GM19240 (cell line): Measurements from ENCODE around the gene TMEM61.
A peak's percentile ranks its signal among the peaks of the same experiment; 100 is the strongest.
"Not testable (repeated sequence)": the region's sequence is repeated elsewhere in the genome, so short reads cannot be mapped to it uniquely, and the experiment has no call there.

Experiments
- DNase-seq: peaks from one replicate; pipeline ENCODE4 v3.0.0; 2011; ENCODE audit warnings: low spot score; ENCODE audit not compliant: insufficient read length

Gene TMEM61

GRCh38 chr1:54980528-54981241, at the start of gene TMEM61:
Gene TMEM61, plus strand, starts transcription at chr1:54980628. Its CDS starts 438 bp downstream, at chr1:54981066.
- no peak for DNase-seq

DNA sequence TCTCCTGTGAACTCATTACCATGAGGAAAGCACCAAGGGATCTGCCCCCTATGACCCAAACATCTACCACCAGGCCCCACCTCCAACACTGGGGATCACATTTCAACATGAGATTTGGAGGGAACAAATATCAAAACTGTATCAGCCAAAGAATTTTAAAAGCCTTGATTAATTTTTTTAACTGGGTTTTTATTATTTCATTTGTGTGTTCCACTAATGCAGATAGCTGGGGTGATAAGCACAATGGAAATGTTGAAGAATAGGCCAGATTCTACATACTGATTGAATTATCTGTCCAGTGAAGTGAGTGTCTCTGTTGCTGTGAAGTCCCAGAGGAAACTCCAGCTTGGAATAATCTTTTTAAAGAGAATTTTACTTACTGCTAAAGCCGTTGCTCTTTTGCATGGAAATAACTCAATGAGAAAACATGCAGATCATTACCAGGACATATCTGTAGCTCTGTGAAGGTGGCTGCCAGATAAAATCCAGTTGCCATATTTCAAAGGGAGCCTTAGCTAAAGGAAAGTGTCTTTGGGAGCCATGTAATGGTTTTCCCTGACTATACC, 49.1 kb upstream of the TMEM61 start:
- no peak for DNase-seq

GRCh38 chr1:54934081-54934480, 46.3 kb upstream of the TMEM61 start:
- DNase-seq, result not testable (repeated sequence)

DNA sequence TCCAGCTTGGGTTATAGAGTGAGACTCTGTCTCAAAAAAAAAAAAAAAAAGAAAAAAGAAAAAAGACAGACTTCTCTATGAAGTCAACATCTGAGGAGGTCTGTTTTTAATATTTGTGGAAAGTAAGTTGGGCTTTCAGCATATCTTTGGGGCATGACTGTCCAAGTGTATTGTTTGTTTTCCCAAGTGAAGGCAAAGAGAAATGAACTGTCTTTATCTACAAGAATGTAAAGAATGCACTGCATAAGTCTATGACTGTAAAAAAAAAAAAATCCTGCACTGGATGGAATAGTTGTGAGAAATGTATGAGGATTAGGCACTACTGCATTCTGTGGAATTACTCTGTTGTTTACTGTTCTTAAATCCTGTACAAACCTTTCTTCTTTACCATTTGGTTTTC, 45.6 kb upstream of the TMEM61 start:
- DNase-seq, result no peak

- DNase-seq, result no peak
These were observed 43.6 kb upstream of the TMEM61 start for GRCh38 chr1:54936791-54937190.

DNA sequence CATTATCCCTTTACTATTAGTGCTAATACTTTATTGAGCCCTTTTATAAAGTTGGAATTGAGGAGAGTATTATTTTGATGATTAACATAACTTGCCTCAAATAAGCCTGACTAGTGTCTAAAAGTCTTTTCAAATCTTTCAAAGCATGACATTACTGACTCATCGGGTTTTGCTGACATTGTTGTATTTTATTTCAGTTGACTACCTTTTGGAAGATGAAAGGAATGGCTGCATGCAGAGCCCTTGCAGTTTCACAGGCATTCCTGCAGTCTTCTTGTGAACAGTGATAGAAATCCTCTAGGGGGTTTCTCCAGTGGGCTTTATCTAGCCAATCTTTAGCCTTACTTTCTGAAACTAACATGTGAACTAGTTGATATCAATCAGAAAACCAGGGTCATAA, 43.0 kb upstream of the TMEM61 start:
- no peak for DNase-seq

DNA sequence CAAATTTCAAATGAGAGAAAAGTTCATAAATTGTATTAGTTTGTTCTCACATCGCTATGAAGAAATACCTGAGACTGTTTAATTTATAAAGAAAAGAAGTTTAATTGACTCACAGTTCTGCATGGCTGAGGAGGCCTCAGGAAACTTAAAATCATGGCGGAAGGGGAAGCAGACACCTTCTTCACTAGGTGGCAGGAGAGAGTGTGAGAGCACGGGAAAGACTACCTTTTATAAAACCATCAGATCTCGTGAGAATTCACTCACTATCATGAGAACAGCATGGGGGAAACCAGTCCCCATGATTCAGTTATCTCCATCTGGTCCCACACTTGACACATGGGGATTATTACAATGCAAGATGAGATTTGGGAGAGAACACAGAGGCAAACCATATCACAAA, 41.5 kb upstream of the TMEM61 start:
- not testable (repeated sequence) for DNase-seq

- DNase-seq, result no peak
These were observed 40.4 kb upstream of the TMEM61 start for GRCh38 chr1:54940042-54940441.

DNA sequence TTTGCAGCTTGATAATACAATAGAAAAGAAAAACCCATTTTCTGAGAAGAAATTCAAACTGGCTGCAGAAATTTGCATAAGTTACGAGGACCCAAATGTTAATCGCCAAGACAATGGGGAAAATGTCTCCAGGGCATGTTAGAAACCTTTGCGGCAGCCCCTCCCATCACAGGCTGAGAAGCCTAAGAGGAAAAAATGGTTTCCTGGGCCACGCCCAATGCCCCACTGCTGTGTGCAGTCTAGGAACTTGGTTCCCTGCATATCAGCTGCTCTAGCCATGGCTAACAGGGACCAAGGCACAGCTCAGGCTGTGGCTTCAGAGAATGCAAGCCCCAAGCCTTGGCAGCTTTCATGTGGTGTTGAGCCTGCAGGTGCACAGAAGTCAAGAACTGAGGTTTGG, 37.5 kb upstream of the TMEM61 start:
- no peak for DNase-seq

DNA sequence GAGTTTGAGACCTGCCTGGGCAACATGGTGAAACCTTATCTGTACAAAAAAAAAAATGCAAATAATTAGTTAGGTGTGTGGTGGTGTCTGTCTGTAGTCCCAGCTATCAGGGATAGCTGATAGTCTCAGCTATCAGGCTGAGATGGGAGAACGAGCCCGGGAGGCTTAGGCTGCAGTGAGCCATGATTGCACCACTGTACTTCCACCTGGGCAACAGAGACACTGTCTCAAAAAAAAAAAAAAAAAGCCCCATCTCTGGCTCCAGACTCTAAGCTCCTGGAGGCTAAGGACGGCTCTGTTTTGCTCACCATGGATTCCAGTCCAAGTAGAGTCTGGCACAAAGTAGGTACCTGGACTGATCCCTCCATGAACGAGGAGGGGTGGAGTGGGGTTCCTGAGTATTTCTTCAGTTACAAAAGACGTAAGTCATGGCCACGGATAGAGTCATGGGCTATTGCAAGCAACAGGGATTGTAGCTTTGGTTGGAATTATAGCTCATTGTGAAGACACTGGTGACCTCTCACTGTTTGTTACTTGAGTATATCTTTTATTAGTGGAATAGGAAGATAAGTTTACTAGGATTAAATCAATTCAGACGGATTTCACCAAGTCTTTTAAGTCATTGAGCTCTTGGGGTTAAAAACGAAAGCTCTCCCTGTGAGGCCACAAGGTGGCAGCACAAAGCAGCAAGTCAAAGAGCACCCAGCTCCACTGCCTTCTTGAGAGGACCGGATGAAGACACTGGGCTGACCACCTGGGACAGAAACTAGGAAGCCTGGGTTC, 35.6 kb upstream of the TMEM61 start:
- DNase-seq, result peak; percentile 57

GRCh38 chr1:54945393-54945936, 35.0 kb upstream of the TMEM61 start:
- DNase-seq, result no peak

- no peak for DNase-seq
These were observed 32.9 kb upstream of the TMEM61 start for GRCh38 chr1:54947540-54947939.

DNA sequence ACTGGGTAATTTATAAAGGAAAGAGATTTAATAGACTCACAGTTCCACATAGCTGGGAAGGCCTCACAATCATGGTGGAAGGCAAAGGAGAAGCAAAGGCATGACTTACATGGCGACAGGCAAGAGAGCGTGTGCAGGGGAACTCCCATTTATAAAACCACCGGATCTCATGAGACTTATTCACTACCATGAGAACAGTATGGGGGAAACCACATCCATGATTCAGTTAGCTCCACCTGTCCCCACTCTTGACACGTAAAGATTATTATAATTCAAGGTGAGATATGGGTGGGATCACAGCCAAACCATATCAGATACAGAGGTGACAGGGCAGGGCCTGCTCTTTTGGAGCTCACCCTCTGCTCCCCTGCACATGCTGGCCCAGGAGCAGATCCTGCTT, 31.4 kb upstream of the TMEM61 start:
- no peak for DNase-seq

DNA sequence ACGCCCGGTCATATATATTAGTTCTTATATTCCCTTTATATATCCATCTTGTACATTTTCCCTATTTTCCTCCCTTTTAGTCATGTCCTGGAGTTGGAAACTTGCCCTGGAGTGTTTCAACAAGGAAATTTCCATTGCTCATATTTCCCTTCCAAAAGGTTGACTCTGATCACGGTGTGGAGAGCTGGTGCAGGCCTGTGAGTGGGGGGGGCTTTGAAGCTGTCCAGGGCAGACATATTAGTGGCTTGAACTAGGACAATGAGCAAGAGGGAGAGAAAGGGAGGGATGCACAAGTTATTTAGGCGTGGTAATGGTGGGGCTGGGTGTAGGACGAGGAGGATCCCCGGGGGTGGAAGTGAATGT, 30.4 kb upstream of the TMEM61 start:
- no peak for DNase-seq

DNA sequence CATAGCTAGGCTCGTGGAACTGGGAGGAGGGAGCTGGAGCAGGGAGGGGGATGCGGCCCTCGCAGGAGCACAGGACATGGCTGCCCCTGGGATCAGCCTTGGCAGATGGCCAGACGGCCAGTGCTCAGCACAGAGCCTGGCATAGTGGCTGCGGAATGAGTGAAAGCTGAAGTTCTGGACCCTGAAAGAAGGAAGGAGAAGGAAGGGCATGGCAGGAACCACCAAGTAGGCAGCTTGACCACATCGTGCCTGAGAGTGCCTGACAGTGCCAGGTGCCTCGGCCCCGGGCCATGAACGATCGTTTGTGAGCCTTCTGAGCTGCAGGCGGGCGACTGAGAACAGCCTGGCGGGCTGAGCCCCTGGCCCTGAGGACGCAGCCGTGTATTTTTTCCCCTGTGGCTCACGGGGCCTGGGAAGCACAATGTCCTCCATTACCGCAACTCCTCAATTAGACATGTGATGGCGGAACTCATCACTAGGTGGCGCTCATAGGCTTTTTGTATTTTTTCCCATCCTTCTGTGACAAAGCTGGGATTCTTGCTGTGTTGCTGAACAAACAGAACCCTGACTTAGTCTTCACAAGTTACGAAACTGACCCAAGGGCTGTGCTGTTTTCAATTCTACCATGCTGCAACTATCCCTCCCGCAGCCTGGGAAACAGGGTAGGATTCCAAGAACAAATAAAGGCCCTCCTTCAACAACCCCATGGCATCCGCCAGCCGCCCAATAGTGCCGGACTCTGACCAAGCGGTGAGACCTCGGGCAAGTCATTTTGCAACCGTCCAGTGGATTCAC, 29.9 kb upstream of the TMEM61 start:
- peak; percentile 14 for DNase-seq

DNA sequence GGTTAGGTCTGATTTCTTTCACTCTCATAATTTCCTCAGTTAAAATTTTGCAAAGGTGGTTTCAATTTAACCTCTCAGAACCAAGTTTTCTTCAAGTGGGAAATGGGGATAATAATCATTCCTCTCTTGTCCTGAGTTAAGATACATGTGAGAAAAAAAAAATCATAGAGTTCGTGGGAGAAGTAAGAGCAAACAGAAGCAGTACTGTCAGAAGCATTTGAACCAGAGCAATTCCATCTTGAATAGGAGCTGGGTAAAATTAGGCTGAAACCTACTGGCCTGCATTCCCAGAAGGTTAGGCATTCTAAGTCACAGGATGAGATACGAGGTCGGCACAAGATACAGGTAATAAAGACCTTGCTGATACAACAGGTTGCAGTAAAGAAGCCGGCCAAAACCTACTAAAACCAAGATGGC, 28.6 kb upstream of the TMEM61 start:
- DNase-seq, result no peak

DNA sequence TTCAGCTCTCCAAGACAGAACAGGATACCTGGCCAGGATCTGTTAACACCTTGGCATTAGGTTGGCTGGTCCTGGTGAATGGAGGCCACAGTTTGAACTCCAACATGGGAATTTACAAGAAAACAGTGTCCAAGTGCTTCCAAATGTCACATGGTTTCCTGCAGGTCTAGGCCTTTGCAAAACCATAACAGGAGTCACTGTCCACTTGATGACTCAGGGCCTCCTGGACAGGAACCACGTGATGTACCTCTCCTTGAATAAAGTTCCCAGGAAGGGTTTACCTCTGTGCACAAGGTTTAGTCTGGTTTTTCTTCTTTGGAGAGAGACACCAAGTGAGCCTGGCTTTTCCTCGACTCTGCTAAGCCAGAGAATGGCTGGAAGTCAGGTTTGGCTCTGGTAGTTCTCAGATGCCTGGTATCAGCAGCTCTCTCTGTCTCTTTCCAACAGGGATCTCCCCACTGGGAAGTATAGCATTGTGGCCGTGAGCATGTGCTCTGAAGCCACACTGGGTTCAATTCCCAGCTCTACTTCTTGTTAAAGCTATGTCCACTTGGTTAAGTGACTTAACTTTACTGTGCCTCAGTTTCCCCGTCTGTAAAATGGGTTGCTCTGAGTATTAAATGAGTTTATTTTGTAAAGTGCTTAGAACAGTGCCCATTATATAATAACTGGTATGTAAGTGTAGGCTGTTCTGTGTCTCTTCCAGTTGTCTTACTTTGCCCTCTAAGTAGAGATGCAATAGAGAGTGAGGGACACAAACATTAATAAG, 27.3 kb upstream of the TMEM61 start:
- DNase-seq, result no peak

GRCh38 chr1:54953846-54954245, 26.6 kb upstream of the TMEM61 start:
- no peak for DNase-seq

GRCh38 chr1:54955359-54955758, 25.1 kb upstream of the TMEM61 start:
- no peak for DNase-seq

DNA sequence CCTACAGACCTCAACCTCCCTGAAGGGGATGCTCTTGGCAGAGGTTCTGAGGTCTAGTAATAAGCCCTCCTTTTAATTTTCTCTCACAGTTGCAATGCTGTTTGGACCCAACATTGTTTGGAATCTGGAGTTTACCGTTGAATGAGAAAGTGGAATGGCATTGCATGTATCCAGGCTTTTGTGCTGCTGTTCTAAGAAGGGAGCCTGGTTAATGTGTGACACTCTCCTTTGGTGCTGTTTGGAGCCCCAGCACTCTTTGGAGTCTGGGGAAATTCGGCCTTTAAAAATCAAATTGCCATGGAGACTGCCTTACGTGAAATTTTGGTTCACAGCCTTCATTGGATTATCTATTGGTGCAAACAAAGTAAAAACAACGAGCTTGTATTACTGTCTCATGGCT, 23.7 kb upstream of the TMEM61 start:
- no peak for DNase-seq

- DNase-seq, result no peak
These were observed 21.2 kb upstream of the TMEM61 start for GRCh38 chr1:54959241-54959640.
